NCI-H2107 treated with DMSO at 0.1 percent for 48 hours (cell line): ENCODE results near the gene ERBB4.
"Not testable (repeated sequence)": the region's sequence is repeated elsewhere in the genome, so short reads cannot be mapped to it uniquely, and the experiment has no call there.

ENCODE experiments used
- DNase-seq: peaks from one replicate; lab custom pipeline; 2025; ENCODE audit not compliant: unreplicated experiment; lab: John Stamatoyannopoulos, UW

ERBB4 gene

GRCh38 chr2:212154477-212154878 lies 384.1 kb downstream of the ERBB4 start:
- DNase-seq = no peak

GRCh38 chr2:212153923-212154322 lies 384.7 kb downstream of the ERBB4 start:
- DNase-seq = no peak

- no peak for DNase-seq
Measured at GRCh38 chr2:212147921-212148513, 390.6 kb downstream of the ERBB4 start.

- DNase-seq = no peak
Measured at GRCh38 chr2:212146416-212146815, 392.2 kb downstream of the ERBB4 start.

GRCh38 chr2:212145121-212145520 lies 393.5 kb downstream of the ERBB4 start:
- DNase-seq = no peak

GRCh38 chr2:212142631-212143030 lies 396.0 kb downstream of the ERBB4 start:
- DNase-seq = no peak

GRCh38 chr2:212141499-212141898 lies 397.1 kb downstream of the ERBB4 start:
- DNase-seq = no peak

- no peak for DNase-seq
Measured at GRCh38 chr2:212136216-212136795, 402.3 kb downstream of the ERBB4 start.

GRCh38 chr2:212135739-212136138 lies 402.9 kb downstream of the ERBB4 start:
- no peak for DNase-seq

- DNase-seq = no peak
Measured at GRCh38 chr2:212133337-212133736, 405.3 kb downstream of the ERBB4 start.

GRCh38 chr2:212124598-212124997 lies 414.0 kb downstream of the ERBB4 start:
- DNase-seq = no peak

GRCh38 chr2:212119591-212119990 lies 419.0 kb downstream of the ERBB4 start:
- no peak for DNase-seq

- no peak for DNase-seq
Measured at GRCh38 chr2:212117926-212118325, 420.7 kb downstream of the ERBB4 start.

- no peak for DNase-seq
Measured at GRCh38 chr2:212114489-212114888, 424.1 kb downstream of the ERBB4 start.

GRCh38 chr2:212112401-212112800 lies 426.2 kb downstream of the ERBB4 start:
- DNase-seq = no peak

- DNase-seq = no peak
Measured at GRCh38 chr2:212109792-212110680, 428.6 kb downstream of the ERBB4 start.

GRCh38 chr2:212109217-212109616 lies 429.4 kb downstream of the ERBB4 start:
- DNase-seq = no peak

GRCh38 chr2:212107989-212108388 lies 430.6 kb downstream of the ERBB4 start:
- DNase-seq = no peak

- no peak for DNase-seq
Measured at GRCh38 chr2:212107014-212107413, 431.6 kb downstream of the ERBB4 start.

GRCh38 chr2:212106536-212106935 lies 432.1 kb downstream of the ERBB4 start:
- not testable (repeated sequence) for DNase-seq

- DNase-seq = no peak
Measured at GRCh38 chr2:212099658-212100057, 438.9 kb downstream of the ERBB4 start.

GRCh38 chr2:212098966-212099365 lies 439.6 kb downstream of the ERBB4 start:
- no peak for DNase-seq
